HepG2 (cell line): Measurements from ENCODE around the gene TCTA. TPM values are rescaled to one million over a fixed set of nuclear protein-coding genes. Genes with fewer than 3 reads are reported as not detected.

Experiments used
- ATF7-NPFF ChIP-seq: sonication (generic); formaldehyde crosslinking; IDR thresholded peaks from 2 replicates; pipeline ENCODE4 v1.8.1; 2023; ENCODE audit warnings: mild to moderate bottlenecking, low read depth, missing genetic modification reagents, moderate library complexity
- BCL6 ChIP-seq: IDR thresholded peaks from 2 replicates; pipeline ENCODE4 v1.6.1; 2016; ENCODE audit warnings: missing genetic modification reagents, missing compliant biosample characterization
- BRD4 ChIP-seq: sonication (generic); formaldehyde crosslinking; IDR thresholded peaks from 2 replicates; pipeline ENCODE4 v1.4.0; 2020; ENCODE audit warnings: missing genetic modification reagents
- CC2D1A ChIP-seq: sonication (generic); formaldehyde crosslinking; IDR thresholded peaks from 2 replicates; pipeline ENCODE4 v1.8.1; 2023; ENCODE audit warnings: mild to moderate bottlenecking, missing genetic modification reagents
- JUND ChIP-seq: sonication (generic); formaldehyde crosslinking; IDR thresholded peaks from 2 replicates; pipeline ENCODE4 v1.8.0; 2022; ENCODE audit warnings: mild to moderate bottlenecking, missing genetic modification reagents
- MED1 ChIP-seq: sonication (generic); formaldehyde crosslinking; IDR thresholded peaks from 2 replicates; pipeline ENCODE4 v1.4.0; 2020; ENCODE audit warnings: missing genetic modification reagents
- PCBP2 ChIP-seq: fragments of 200-400 bp; formaldehyde crosslinking; optimal IDR thresholded peaks from 2 replicates; pipeline ENCODE3; 2018; ENCODE audit warnings: low read length, low read depth; ENCODE audit not compliant: poor library complexity, severe bottlenecking
- PRMT3 ChIP-seq: sonication (generic); formaldehyde crosslinking; IDR thresholded peaks from 2 replicates; pipeline ENCODE4 v1.8.1; 2022; ENCODE audit warnings: low read depth, mild to moderate bottlenecking, moderate library complexity, missing genetic modification reagents, borderline replicate concordance
- REL ChIP-seq: sonication (generic); formaldehyde crosslinking; conservative IDR thresholded peaks from 2 replicates; pipeline ENCODE4 v1.8.0; 2022; ENCODE audit warnings: mild to moderate bottlenecking, missing genetic modification reagents, moderate library complexity
- RFX1 ChIP-seq: fragments of 450-650 bp; IDR thresholded peaks from 2 replicates; pipeline ENCODE4 v1.6.1; 2017
- SIX1 ChIP-seq: sonication (generic); formaldehyde crosslinking; IDR thresholded peaks from 2 replicates; pipeline ENCODE4 v1.4.0; 2020; ENCODE audit warnings: missing genetic modification reagents, borderline replicate concordance
- ZBTB1 ChIP-seq: sonication (generic); formaldehyde crosslinking; IDR thresholded peaks from 2 replicates; pipeline ENCODE4 v1.4.0; 2020; ENCODE audit warnings: missing genetic modification reagents, borderline replicate concordance
- ZNF121 ChIP-seq: sonication (generic); formaldehyde crosslinking; IDR thresholded peaks from 2 replicates; pipeline ENCODE4 v1.5.0; 2020; ENCODE audit warnings: mild to moderate bottlenecking, missing genetic modification reagents
- ZNF263 ChIP-seq: sonication (generic); formaldehyde crosslinking; IDR thresholded peaks from 2 replicates; pipeline ENCODE4 v1.4.0; 2020; ENCODE audit warnings: missing genetic modification reagents
- ZNF33A ChIP-seq: sonication (generic); formaldehyde crosslinking; IDR thresholded peaks from 2 replicates; pipeline ENCODE4 v1.5.1; 2020; ENCODE audit warnings: missing genetic modification reagents, mild to moderate bottlenecking, moderate library complexity, borderline replicate concordance
- ZNF782 ChIP-seq: sonication (generic); formaldehyde crosslinking; IDR thresholded peaks from 2 replicates; pipeline ENCODE4 v1.4.0; 2020; ENCODE audit warnings: missing genetic modification reagents, mild to moderate bottlenecking, borderline replicate concordance
- polyA plus RNA-seq, 8 experiments: library from polyadenylated mRNA; depleted of rRNA in 3 of 8; stranded (reverse) in 7 of 8; unstranded in 1 of 8; fragments of >200 nt; fragmentation: Illumina TruSeq in 4 of 8; extraction: Trizol in 4 of 8; gene quantifications; 2 replicates each; pipeline versions ENCODE4 v1.2.1 to v1.2.3, GENCODE V29; 2011 to 2016; ENCODE audit warnings: low read depth in 4 of 8, missing spikeins in 1 of 8, mixed read lengths in 1 of 8; ENCODE audit not compliant: insufficient read depth in 1 of 8
- total RNA-seq, 5 experiments: library from RNA; depleted of rRNA; stranded (reverse); fragments of >200 nt; fragmentation: Illumina TruSeq; extraction: Trizol; gene quantifications; 2 replicates each; pipeline ENCODE4 v1.2.3, GENCODE V29; 2016; ENCODE audit warnings: low read depth in 1 of 5
- TF ChIP-seq, protein P1 (sequence below): sonication (generic); formaldehyde crosslinking; IDR thresholded peaks from 2 replicates; pipeline ENCODE4 v1.8.1; 2022; ENCODE audit warnings: low read depth, mild to moderate bottlenecking, missing genetic modification reagents
- TF ChIP-seq, protein P2 (sequence below): sonication (generic); formaldehyde crosslinking; IDR thresholded peaks from 2 replicates; pipeline ENCODE4 v1.5.1; 2020; ENCODE audit warnings: mild to moderate bottlenecking, missing genetic modification reagents, borderline replicate concordance
- TF ChIP-seq, protein P3 (sequence below): IDR thresholded peaks from 2 replicates; pipeline ENCODE4 v1.6.1; 2016; ENCODE audit warnings: low read depth, borderline replicate concordance
- TF ChIP-seq, protein P4 (sequence below): sonication (generic); formaldehyde crosslinking; IDR thresholded peaks from 2 replicates; pipeline ENCODE4 v1.5.1; 2020; ENCODE audit warnings: mild to moderate bottlenecking, missing genetic modification reagents, borderline replicate concordance

TCTA gene
- total and polyA plus RNA-seq, 2 of the 13 experiments (the other 11 are each of a cell fraction or from before 2014, with no cell fraction given): 8.3 to 13.2 TPM

DNA sequence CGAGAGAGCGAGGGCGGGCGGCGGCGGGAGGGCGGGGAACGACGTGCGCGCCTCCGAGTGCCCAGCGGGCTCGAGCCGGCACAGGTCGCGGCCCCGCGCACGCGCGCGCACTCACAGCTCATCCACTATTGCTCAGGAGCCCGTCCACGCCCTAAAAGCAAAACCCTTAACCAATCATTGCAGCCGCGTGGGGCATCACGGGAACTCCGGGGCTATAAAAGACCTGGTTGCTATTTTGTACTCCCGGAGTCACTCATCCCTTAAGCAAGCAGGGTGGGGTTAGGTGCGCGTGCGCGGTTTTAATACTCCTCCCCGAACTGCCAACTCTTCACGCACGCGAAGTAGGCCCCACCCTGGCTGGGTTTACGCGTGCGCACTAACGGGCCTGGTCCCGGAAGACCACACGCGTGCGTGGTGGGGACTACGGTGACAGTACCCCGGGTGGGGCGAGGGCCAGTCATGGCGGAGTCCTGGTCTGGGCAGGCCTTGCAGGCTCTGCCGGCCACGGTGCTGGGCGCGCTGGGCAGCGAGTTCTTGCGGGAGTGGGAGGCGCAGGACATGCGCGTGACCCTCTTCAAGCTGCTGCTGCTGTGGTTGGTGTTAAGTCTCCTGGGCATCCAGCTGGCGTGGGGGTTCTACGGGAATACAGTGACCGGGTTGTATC lies at the start of gene TCTA, which contains the start of gene RHOA (continued):
- TF ChIP-seq JUND (CRISPR knock-in tag) (no peak), ZNF782 (CRISPR knock-in tag) (peak; percentile 69; the same call in 1 of the 2 replicates), CC2D1A (CRISPR knock-in tag) (0 out of 2 replicates have a peak, but pooled peaks have one; percentile 0), BRD4 (CRISPR knock-in tag) (0 out of 2 replicates have a peak, but pooled peaks have one; percentile 62), ZNF263 (CRISPR knock-in tag) (peak; percentile 65; the same call in 1 of the 2 replicates), RFX1 (no peak), SIX1 (CRISPR knock-in tag) (no peak), ZBTB1 (CRISPR knock-in tag) (no peak), REL (peak; percentile 82), PRMT3 (CRISPR knock-in tag) (no peak), MED1 (CRISPR knock-in tag) (peak; percentile 66), ZNF121 (CRISPR knock-in tag) (no peak; the same call in 1 of the 2 replicates), PCBP2 (no peak), BCL6 (no peak), ATF7-NPFF (peak; percentile 9; the same call in 1 of the 2 replicates), ZNF33A (CRISPR knock-in tag) (no peak)
- TF ChIP-seq, protein P1, sequence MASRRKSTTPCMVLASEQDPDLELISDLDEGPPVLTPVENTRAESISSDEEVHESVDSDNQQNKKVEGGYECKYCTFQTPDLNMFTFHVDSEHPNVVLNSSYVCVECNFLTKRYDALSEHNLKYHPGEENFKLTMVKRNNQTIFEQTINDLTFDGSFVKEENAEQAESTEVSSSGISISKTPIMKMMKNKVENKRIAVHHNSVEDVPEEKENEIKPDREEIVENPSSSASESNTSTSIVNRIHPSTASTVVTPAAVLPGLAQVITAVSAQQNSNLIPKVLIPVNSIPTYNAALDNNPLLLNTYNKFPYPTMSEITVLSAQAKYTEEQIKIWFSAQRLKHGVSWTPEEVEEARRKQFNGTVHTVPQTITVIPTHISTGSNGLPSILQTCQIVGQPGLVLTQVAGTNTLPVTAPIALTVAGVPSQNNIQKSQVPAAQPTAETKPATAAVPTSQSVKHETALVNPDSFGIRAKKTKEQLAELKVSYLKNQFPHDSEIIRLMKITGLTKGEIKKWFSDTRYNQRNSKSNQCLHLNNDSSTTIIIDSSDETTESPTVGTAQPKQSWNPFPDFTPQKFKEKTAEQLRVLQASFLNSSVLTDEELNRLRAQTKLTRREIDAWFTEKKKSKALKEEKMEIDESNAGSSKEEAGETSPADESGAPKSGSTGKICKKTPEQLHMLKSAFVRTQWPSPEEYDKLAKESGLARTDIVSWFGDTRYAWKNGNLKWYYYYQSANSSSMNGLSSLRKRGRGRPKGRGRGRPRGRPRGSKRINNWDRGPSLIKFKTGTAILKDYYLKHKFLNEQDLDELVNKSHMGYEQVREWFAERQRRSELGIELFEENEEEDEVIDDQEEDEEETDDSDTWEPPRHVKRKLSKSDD (CRISPR knock-in tag): peak; percentile 69; the same call in 1 of the 2 replicates
- TF ChIP-seq, protein P2, sequence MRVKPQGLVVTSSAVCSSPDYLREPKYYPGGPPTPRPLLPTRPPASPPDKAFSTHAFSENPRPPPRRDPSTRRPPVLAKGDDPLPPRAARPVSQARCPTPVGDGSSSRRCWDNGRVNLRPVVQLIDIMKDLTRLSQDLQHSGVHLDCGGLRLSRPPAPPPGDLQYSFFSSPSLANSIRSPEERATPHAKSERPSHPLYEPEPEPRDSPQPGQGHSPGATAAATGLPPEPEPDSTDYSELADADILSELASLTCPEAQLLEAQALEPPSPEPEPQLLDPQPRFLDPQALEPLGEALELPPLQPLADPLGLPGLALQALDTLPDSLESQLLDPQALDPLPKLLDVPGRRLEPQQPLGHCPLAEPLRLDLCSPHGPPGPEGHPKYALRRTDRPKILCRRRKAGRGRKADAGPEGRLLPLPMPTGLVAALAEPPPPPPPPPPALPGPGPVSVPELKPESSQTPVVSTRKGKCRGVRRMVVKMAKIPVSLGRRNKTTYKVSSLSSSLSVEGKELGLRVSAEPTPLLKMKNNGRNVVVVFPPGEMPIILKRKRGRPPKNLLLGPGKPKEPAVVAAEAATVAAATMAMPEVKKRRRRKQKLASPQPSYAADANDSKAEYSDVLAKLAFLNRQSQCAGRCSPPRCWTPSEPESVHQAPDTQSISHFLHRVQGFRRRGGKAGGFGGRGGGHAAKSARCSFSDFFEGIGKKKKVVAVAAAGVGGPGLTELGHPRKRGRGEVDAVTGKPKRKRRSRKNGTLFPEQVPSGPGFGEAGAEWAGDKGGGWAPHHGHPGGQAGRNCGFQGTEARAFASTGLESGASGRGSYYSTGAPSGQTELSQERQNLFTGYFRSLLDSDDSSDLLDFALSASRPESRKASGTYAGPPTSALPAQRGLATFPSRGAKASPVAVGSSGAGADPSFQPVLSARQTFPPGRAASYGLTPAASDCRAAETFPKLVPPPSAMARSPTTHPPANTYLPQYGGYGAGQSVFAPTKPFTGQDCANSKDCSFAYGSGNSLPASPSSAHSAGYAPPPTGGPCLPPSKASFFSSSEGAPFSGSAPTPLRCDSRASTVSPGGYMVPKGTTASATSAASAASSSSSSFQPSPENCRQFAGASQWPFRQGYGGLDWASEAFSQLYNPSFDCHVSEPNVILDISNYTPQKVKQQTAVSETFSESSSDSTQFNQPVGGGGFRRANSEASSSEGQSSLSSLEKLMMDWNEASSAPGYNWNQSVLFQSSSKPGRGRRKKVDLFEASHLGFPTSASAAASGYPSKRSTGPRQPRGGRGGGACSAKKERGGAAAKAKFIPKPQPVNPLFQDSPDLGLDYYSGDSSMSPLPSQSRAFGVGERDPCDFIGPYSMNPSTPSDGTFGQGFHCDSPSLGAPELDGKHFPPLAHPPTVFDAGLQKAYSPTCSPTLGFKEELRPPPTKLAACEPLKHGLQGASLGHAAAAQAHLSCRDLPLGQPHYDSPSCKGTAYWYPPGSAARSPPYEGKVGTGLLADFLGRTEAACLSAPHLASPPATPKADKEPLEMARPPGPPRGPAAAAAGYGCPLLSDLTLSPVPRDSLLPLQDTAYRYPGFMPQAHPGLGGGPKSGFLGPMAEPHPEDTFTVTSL (CRISPR knock-in tag): no peak
- TF ChIP-seq, protein P3, sequence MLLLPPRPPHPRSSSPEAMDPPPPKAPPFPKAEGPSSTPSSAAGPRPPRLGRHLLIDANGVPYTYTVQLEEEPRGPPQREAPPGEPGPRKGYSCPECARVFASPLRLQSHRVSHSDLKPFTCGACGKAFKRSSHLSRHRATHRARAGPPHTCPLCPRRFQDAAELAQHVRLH: peak; percentile 85
- TF ChIP-seq, protein P4, sequence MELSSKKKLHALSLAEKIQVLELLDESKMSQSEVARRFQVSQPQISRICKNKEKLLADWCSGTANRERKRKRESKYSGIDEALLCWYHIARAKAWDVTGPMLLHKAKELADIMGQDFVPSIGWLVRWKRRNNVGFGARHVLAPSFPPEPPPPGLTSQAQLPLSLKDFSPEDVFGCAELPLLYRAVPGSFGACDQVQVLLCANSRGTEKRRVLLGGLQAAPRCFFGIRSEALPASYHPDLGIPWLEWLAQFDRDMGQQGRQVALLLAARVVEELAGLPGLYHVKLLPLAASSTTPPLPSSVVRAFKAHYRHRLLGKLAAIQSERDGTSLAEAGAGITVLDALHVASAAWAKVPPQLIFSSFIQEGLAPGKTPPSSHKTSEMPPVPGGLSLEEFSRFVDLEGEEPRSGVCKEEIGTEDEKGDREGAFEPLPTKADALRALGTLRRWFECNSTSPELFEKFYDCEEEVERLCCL: 0 out of 2 replicates have a peak, but pooled peaks have one; percentile 57
